Gastrocnemius medialis (tissue), 4 donors: ENCODE data around the gene CCDC81.

Experiments used
- CTCF ChIP-seq, 5 experiments: fragments of 450-650 bp in 3 of 5; fragments of 200-600 bp in 2 of 5; sonication (generic) in 2 of 5; IDR thresholded peaks in 4 of 5; conservative IDR thresholded peaks in 1 of 5; 1 replicate in 4 of 5; 2 replicates in 1 of 5; pipeline ENCODE4 v1.5.1; 2016 to 2019; ENCODE audit warnings: antibody characterized with exemption in 5 of 5, mild to moderate bottlenecking in 3 of 5, moderate library complexity in 3 of 5
- POLR2A ChIP-seq, 2 donors: fragments of 450-650 bp; IDR thresholded peaks; one replicate each; pipeline ENCODE4 v1.6.1; 2017; ENCODE audit warnings: antibody characterized with exemption in 2 of 2, mild to moderate bottlenecking in 2 of 2, moderate library complexity in 2 of 2

DNA sequence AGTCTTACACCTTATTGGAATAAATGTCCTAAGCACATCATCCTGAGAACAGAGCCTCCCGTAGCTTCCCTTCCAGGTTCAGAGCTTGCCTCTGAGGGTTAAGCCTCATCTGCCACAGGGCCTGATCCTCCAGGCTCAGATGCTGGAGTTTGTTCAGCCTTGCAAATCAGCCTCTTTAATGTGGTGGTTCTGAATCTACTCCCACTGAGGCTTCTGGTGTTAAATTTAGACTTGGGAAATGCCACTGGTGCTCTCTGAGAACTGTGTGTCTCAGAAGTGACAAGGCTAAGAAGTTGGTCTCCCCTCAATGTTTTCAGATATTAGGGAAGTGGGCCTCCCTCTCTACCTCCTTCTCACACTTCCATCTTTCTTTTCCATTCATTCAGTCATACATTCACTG lies 68.7 kb downstream of the CCDC81 start:
- TF ChIP-seq CTCF (IDR thresholded peaks at IDR 0.05 in 4 of 5, conservative IDR thresholded peaks at IDR 0.05 in 1 of 5) (no peak), POLR2A (IDR thresholded peaks at IDR 0.05) (no peak)
